Stimulated activated CD8-positive, alpha-beta memory T cell treated with anti-CD3 and anti-CD28 coated beads, Interleukin-7, amount 100 ng/mL, for 48 hours (primary cell): ENCODE data around the gene ASIC5.

Experiments used
- DNase-seq, 2 donors: peaks; one replicate each; pipeline ENCODE4 v3.0.0-alpha.2; 2020; ENCODE audit warnings: low read depth in 1 of 2; ENCODE audit errors: extremely low read depth in 1 of 2

Gene ASIC5

DNA sequence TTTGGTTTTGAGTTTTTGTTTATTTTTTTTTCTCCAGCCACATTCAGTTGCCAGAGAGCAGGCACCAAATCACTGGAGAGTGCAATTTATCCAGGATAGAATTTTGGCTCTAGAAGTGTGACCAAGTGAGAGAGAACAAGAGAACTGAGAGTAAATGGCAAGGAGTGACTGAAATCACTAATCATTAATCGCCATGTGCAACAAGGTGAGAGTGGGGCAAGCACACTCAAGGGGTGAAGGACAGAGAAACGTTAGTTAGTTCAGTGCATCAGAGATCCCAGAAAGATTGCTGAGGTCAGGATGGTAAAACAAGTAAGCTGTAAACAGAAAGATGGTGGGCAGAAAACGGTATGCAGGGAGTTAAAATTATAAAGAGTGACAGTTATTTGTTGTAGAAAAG, 17.8 kb upstream of the ASIC5 start:
- DNase-seq = no peak

DNA sequence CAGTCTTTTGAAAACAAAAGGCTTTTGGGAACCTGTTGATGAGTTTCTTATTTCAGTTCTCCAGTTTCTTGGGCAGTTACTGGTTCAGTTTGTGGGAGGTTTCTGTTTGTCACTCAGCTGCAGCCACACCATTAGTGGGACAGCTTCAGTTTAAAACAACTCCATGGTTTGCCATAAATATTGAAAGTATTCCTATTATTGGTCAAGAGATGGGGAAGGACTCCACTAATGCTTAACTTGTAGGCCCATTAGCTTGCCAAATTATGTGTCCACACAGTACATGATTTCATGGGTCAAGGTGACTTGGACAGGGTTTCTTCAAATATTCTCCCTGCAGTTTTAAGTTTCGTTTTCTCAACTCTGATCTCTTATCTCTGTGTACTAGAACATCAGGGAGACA, 15.5 kb upstream of the ASIC5 start:
- no peak for DNase-seq

GRCh38 chr4:155879767-155880166, 13.7 kb upstream of the ASIC5 start:
- DNase-seq = no peak

DNA sequence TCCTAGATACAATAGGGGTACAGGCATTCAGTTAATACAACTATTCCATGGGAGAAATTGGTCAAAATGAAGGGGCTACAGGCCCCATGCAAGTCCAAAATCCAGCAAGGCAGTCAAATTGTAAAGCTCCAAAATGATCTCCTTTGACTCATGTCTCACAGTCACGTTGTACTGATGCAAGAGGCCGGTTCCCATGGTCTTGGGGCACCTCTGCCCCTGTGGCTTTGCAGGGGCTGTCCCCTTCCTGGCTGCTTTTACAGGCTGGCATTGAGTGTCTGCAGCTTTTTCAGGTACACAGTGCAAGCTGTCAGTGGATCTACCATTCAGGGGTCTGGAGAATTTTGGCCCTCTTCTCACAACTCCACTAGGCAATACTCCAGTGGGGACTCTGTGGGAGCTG, 12.5 kb upstream of the ASIC5 start:
- no peak for DNase-seq

- no peak for DNase-seq
Measured at GRCh38 chr4:155877971-155878370, 11.9 kb upstream of the ASIC5 start.

GRCh38 chr4:155875878-155876277, 9.8 kb upstream of the ASIC5 start:
- no peak for DNase-seq

GRCh38 chr4:155855897-155856296, 10.2 kb downstream of the ASIC5 start:
- DNase-seq = no peak

GRCh38 chr4:155854582-155855226, 11.4 kb downstream of the ASIC5 start:
- DNase-seq = no peak

DNA sequence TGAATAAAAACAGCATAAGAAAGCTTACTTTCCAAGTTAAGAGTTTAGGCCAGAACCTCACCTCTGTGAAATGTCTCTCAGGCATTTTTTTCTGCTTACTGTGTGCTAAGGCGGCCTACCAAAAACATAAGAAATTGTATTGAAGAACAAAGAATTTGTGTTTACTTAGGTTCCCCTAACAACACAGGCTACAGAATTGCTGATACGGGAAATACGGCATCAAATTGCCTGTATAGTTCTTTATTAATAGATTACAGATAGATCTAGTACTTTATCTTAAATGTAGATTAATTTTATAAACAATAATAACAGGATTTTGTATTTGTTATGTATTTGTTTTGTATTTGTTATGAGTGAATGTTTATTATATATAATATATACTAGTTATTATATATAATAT, 12.9 kb downstream of the ASIC5 start:
- DNase-seq = no peak

- no peak for DNase-seq
Measured at GRCh38 chr4:155849042-155849441, 17.0 kb downstream of the ASIC5 start.

DNA sequence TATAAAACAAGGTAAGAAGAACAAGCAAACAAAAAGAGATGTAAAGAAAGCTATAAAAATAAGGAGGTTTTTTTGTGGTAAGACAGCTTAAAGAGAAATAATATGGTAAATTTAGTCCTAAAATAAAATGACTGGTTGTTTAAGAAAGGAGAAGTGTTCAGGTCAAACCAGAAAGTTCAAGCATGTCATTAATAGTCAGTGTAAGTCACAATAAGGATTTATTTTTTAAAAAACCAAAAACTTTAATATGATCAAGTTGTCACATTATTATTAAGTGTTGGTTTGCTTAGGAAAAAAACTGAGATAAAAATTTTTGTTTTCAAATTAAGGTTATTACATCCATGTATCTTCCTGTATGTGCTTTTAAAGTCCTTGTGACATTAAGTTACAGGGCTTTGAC, 19.1 kb downstream of the ASIC5 start:
- no peak for DNase-seq

DNA sequence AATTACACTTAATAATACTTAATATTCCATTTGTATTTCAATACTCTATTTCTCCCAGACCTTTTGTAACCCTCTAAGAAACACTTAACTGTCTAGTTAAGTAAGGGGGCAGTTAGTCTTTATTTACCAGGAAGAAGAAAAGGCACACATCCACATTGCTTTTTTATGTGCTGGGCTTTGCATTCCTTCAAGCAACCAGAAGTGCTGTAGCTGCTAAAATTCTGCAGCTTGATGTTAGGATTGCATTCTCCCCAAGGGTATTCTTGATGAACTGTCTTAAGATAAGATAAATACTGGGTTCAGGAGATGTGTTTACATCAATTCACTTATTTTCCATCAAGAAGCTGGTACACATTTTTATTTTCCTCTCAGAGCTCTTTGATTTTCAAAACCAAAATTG, 24.0 kb downstream of the ASIC5 start:
- DNase-seq = no peak

GRCh38 chr4:155837203-155837796, 28.8 kb downstream of the ASIC5 start:
- DNase-seq = no peak

DNA sequence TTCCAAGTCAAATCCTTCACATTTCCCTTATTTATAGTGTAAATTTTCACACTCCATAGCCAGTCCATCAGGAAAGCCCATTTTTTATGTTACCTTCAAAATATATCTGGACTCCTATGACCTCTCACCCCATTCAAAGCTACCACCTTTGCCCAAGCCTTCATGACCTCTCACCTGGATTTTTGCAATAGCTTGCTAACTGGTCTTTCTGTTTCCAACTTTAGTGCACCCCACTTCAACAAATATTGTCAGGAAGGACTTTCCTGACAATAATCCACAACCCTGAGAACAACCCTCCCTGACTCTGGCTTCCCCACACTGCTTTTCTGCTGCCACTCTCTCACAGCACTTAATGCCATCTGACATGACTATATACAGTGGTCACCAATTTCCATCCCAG, 33.4 kb downstream of the ASIC5 start:
- no peak for DNase-seq

GRCh38 chr4:155828628-155829027, 37.4 kb downstream of the ASIC5 start:
- no peak for DNase-seq

DNA sequence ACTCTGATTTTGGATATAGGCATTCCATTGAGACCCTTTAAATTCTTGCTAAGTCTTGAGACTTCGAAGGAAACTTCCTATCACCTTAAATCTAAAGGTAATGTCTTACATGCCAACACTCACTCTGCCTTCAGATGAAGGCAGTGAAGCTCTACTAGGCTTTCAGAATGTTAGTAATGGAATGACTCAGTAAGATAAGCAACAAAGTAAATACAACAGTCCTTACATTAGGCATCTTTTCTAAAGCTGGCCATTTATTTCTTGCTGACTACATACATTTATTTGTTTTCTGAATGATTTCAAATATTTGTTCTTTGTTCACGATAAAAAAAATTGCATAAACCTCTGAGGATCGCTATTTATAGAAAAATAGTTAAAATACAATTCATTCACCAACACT, 43.5 kb downstream of the ASIC5 start:
- DNase-seq = no peak

DNA sequence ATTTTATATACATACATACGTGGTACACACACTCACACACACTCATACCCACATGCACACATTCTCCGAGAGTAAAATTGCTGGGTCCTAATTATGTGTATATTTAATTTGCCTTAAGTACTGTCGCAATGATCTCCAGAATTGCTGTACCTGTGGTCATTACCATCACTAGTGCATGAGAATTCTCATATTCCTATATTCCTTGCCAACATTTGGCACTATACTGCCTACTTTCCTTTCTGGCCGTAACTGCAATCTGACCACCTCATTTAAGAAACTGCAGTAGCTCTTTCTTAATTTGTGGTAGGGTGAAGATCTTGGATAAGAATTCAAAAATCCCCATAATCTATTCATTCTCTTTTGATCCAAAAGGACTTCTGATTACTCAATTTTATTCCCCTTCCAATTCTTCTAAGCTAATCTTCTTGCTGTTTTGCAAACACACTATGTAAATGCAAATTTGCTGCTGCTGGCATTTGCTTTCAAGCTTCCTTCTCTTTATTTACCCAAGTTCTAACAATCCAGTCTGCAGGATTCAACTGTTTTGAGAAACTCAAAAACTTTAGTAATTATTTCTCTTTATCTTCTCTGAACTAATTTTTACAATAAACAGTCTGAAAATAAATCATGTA, 45.1 kb downstream of the ASIC5 start:
- no peak for DNase-seq

- no peak for DNase-seq
Measured at GRCh38 chr4:155819066-155819465, 47.0 kb downstream of the ASIC5 start.

GRCh38 chr4:155818639-155819038, 47.4 kb downstream of the ASIC5 start:
- no peak for DNase-seq

- DNase-seq = no peak
Measured at GRCh38 chr4:155811083-155811482, 55.0 kb downstream of the ASIC5 start.

DNA sequence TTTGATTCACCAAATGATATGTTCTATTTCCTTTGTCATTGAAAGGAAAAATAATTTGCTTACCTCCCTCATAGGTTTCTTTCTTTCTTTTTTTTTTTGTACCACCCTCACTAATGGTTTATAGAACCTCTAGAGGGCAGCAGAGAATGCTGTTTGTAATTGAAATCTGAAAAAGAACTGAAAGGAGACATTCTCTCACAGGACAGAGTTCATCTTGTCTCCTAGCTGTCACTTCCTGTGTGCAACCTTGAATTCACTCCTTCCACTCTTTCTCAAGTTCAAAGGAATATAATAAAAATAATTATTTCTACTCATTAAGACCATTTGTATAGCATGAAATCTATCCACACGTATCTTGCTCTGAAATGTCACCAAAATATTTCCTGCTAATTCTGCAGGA, 56.2 kb downstream of the ASIC5 start:
- DNase-seq = no peak

DNA sequence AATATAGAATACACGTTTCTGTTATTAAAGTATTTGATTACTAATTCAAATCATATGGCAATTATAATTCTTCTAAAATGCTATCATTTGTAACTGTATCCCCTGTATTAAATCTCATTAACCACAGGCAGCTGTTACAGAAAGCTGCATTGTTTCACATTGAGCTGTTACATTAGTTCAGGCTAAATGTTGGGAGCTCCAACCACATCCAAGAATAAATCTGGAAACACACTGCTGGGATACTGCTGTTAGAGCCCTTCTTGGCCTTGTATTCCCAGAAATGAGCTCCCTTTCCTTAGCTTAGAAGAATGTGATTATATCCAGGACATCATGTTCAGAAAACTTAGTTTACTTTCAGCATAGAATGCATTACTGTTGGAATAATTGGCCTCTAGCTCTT, 59.1 kb downstream of the ASIC5 start:
- DNase-seq = no peak

DNA sequence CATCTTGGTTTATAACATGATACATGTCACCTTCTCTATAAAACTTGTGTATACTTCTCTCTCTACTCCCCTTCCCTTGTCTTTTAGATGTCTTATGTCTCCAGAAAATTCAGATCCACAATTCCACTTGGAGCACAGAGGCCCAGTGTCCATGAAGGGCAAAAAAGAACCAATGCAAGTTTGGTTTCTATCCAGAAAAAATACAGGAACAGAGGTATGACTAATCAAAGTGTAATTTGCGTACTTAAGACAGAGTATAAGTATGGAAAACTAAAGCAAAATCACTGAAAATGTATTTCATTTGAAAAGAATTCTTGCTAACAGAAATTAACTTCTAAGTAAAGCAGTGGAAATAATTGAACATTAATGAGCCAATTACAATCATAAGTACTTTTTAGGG, 61.1 kb downstream of the ASIC5 start:
- DNase-seq = no peak
